OCI-LY7 (cell line): ENCODE measurements around the gene DNAH5. TPM values are rescaled to one million over a fixed set of nuclear protein-coding genes. Genes with fewer than 3 reads are reported as not detected.

Source experiments
- BruUV-seq: library from RNA; stranded (reverse); fragments of 400-500 nt; replicated peaks from 2 replicates; lab custom pipeline; 2021; lab: Mats Ljungman, UMichigan
- CTCF ChIA-PET: fragments of 300-600 bp; sonication (Branson Sonifier 250); formaldehyde crosslinking; loops from one replicate; lab custom pipeline; 2022; ENCODE audit warnings: antibody characterized with exemption; ENCODE audit not compliant: unreplicated experiment; lab: Charles Lee
- POLR2A ChIA-PET: fragments of 300-600 bp; sonication (Branson Sonifier 250); formaldehyde crosslinking; loops from one replicate; lab custom pipeline; 2022; ENCODE audit warnings: antibody characterized with exemption; lab: Charles Lee
- DNase-seq: peaks from one replicate; pipeline ENCODE4 v3.0.0-alpha.2; 2015; ENCODE audit warnings: low spot score
- H2AFZ ChIP-seq: fragments of 200-600 bp; sonication (generic), shearing (Covaris generic); 2 replicates; pipeline ENCODE4 v1.6.1; 2014; ENCODE audit warnings: mild to moderate bottlenecking, antibody characterized with exemption, low read length, moderate library complexity
- H3K27ac ChIP-seq: fragments of 200-600 bp; sonication (generic); 2 replicates; pipeline ENCODE4 v1.5.1; 2014; ENCODE audit warnings: mixed run types, low read depth, mild to moderate bottlenecking, moderate library complexity, low read length, inconsistent platforms; ENCODE audit not compliant: poor library complexity, severe bottlenecking
- H3K36me3 ChIP-seq: fragments of 200-600 bp; sonication (generic); 2 replicates; pipeline ENCODE4 v1.6.1; 2014; ENCODE audit warnings: mild to moderate bottlenecking, antibody characterized with exemption, low read length, moderate library complexity, mixed read lengths; ENCODE audit not compliant: insufficient read depth
- H3K4me1 ChIP-seq: fragments of 200-600 bp; sonication (generic); 2 replicates; pipeline ENCODE4 v1.5.1; 2014; ENCODE audit warnings: mild to moderate bottlenecking, low read length; ENCODE audit not compliant: insufficient read depth, poor library complexity, severe bottlenecking
- H3K4me2 ChIP-seq: fragments of 200-600 bp; sonication (generic); 2 replicates; pipeline ENCODE4 v1.6.1; 2014; ENCODE audit warnings: mild to moderate bottlenecking, low read length
- H3K4me3 ChIP-seq: fragments of 200-600 bp; sonication (generic); 2 replicates; pipeline ENCODE4 v1.5.1; 2014; ENCODE audit warnings: mild to moderate bottlenecking, low read depth, low read length; ENCODE audit not compliant: poor library complexity, severe bottlenecking
- H3K79me2 ChIP-seq: fragments of 200-600 bp; sonication (generic); 2 replicates; pipeline ENCODE4 v1.6.1; 2016; ENCODE audit warnings: low read depth, mild to moderate bottlenecking, low read length, moderate library complexity, mixed read lengths; ENCODE audit not compliant: insufficient read depth
- H3K9me2 ChIP-seq: fragments of 200-600 bp; sonication (generic); 2 replicates; pipeline ENCODE4 v1.6.1; 2016; ENCODE audit warnings: mild to moderate bottlenecking, low read length, mixed read lengths; ENCODE audit not compliant: insufficient read depth
- H3K9me3 ChIP-seq: fragments of 200-600 bp; sonication (generic); 2 replicates; pipeline ENCODE4 v1.6.1; 2014; ENCODE audit warnings: mild to moderate bottlenecking, mixed run types, low read length, mixed read lengths
- H4K20me1 ChIP-seq: fragments of 200-600 bp; sonication (generic); 2 replicates; pipeline ENCODE4 v1.6.1; 2014; ENCODE audit warnings: mild to moderate bottlenecking, antibody characterized with exemption, low read length, moderate library complexity, mixed read lengths; ENCODE audit not compliant: insufficient read depth
- EZH2phosphoT487 ChIP-seq: fragments of 200-600 bp; sonication (generic); IDR thresholded peaks from 2 replicates; pipeline ENCODE4 v1.6.1; 2018; ENCODE audit warnings: low read depth, borderline replicate concordance, mild to moderate bottlenecking, mixed run types, antibody characterized with exemption, low read length, moderate library complexity, mixed read lengths
- intact Hi-C: fragments of 100-400 bp; cut with micrococcal nuclease; formaldehyde crosslinking; loops from one replicate; pipeline ENCODE4 v1.10.0; 2022; ENCODE audit not compliant: unreplicated experiment
- total RNA-seq, 2 experiments: library from RNA; depleted of rRNA in 1 of 2; stranded (reverse); fragments of >200 nt in 1 of 2; shearing (Covaris generic) in 1 of 2; gene quantifications; 2 replicates each; pipeline ENCODE4 v1.2.3, GENCODE V29; 2014 to 2022
- TF ChIP-seq, protein P1 (sequence below): fragments of 200-600 bp; sonication (generic); conservative IDR thresholded peaks from 2 replicates; pipeline ENCODE4 v1.5.1; 2014; ENCODE audit warnings: mild to moderate bottlenecking, antibody characterized with exemption, low read length, moderate library complexity, mixed read lengths

DNAH5 gene
- total RNA-seq, 2 experiments from 2014 or later: 0.06 TPM; not detected in 1

- H3K36me3 ChIP-seq: no peaks in the 10 kb centered on the region
- H3K4me1 ChIP-seq: no peaks in the 10 kb centered on the region
- H3K9me3 ChIP-seq: no peaks in the 10 kb centered on the region
- intact Hi-C loops: no loop called here
- TF ChIP-seq EZH2phosphoT487: no peak
- TF ChIP-seq, protein P1, sequence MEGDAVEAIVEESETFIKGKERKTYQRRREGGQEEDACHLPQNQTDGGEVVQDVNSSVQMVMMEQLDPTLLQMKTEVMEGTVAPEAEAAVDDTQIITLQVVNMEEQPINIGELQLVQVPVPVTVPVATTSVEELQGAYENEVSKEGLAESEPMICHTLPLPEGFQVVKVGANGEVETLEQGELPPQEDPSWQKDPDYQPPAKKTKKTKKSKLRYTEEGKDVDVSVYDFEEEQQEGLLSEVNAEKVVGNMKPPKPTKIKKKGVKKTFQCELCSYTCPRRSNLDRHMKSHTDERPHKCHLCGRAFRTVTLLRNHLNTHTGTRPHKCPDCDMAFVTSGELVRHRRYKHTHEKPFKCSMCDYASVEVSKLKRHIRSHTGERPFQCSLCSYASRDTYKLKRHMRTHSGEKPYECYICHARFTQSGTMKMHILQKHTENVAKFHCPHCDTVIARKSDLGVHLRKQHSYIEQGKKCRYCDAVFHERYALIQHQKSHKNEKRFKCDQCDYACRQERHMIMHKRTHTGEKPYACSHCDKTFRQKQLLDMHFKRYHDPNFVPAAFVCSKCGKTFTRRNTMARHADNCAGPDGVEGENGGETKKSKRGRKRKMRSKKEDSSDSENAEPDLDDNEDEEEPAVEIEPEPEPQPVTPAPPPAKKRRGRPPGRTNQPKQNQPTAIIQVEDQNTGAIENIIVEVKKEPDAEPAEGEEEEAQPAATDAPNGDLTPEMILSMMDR: no peak
- ChIA-PET POLR2A (no interaction called here), CTCF (no interaction called here)
- H3K27ac ChIP-seq: no peak overlapping the region
- H3K4me2 ChIP-seq: no peak overlapping the region
- BruUV-seq: no TSS peak
- no peak overlapping the region for H2AFZ ChIP-seq
- H3K4me3 ChIP-seq: no peak overlapping the region
- no peak for DNase-seq
- H4K20me1 ChIP-seq: no peaks in the 10 kb centered on the region
- H3K9me2 ChIP-seq: no peaks in the 10 kb centered on the region
- H3K79me2 ChIP-seq: no peaks in the 10 kb centered on the region
These were observed 12.0 kb upstream of the DNAH5 start for GRCh38 chr5:13956471-13956870.

DNA sequence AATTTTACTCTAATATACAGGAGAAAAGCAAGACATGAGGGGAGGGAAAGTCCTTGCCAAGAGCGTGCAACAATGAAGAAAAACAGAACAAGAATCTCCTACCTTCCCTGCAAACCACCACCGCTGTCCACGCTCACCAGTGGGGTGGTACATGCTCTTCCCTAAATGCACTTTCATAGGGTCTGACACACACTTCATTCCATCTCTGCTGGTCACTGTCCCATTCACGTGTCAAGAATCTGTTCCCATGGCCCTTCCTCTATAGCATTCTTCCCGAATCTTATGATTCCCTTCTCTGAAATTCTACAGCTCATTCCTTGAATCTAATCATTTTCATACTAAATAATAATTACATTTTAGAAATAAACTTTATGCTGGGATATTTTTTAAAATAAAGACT lies 11.4 kb upstream of the DNAH5 start:
- Histone ChIP-seq H3K9me2 (no peaks in the 10 kb centered on the region), H3K4me2 (no peak overlapping the region), H3K79me2 (no peaks in the 10 kb centered on the region), H3K36me3 (no peaks in the 10 kb centered on the region), H2AFZ (no peak overlapping the region), H3K4me3 (no peak overlapping the region), H4K20me1 (no peaks in the 10 kb centered on the region), H3K27ac (no peak overlapping the region), H3K9me3 (no peaks in the 10 kb centered on the region), H3K4me1 (no peaks in the 10 kb centered on the region)
- intact Hi-C loops: no loop called here
- DNase-seq: no peak
- CTCF ChIA-PET: no interaction called here
- no peak for TF ChIP-seq EZH2phosphoT487
- TF ChIP-seq, protein P1: no peak
- POLR2A ChIA-PET: no interaction called here
- no TSS peak for BruUV-seq

DNA sequence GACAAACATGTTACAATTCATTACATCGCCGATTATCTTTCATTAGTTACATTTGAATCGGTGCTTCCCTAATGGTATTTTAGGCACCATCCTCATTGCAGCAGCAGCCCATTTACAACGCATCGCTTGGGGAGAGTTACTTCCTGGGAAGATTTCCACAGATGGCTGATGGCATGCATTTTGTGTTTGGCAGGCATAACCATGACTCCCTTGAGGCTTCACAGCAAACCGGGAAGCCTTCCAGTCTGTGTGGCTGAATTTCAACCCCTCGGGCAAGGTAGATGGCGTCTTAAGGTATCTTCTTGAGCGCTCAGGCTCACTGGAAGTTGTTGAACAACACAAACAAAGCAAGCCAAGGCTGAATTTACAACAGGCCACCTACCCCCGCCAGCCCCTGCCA lies 1.6 kb upstream of the DNAH5 start:
- ChIA-PET CTCF (no interaction called here), POLR2A (no interaction called here)
- Histone ChIP-seq H3K36me3 (no peaks in the 10 kb centered on the region), H2AFZ (no peak overlapping the region), H3K9me3 (no peaks in the 10 kb centered on the region), H4K20me1 (no peaks in the 10 kb centered on the region), H3K4me3 (no peak overlapping the region), H3K79me2 (no peaks in the 10 kb centered on the region), H3K27ac (no peak overlapping the region), H3K4me1 (no peaks in the 10 kb centered on the region), H3K4me2 (no peak overlapping the region), H3K9me2 (no peaks in the 10 kb centered on the region)
- TF ChIP-seq EZH2phosphoT487: no peak
- TF ChIP-seq, protein P1: no peak
- DNase-seq: no peak
- intact Hi-C loops: no loop called here
- BruUV-seq: no TSS peak
